Coronary artery (tissue), 2 donors: ENCODE measurements around the gene FAAH2.
"Not testable (repeated sequence)": the region's sequence is repeated elsewhere in the genome, so short reads cannot be mapped to it uniquely, and the experiment has no call there.

Source experiments
- DNase-seq: peaks from one replicate; pipeline ENCODE4 v3.0.0-alpha.2; 2017; ENCODE audit warnings: low spot score
- H3K27ac ChIP-seq, 2 donors: fragments of 200-600 bp; sonication (generic); one replicate each; pipeline ENCODE4 v1.5.1; 2016 to 2019
- H3K4me3 ChIP-seq: fragments of 200-600 bp; sonication (generic); 2 replicates; pipeline ENCODE4 v1.5.1; 2016; ENCODE audit warnings: mild to moderate bottlenecking, moderate library complexity
- TF ChIP-seq, protein P1 (sequence below): fragments of 200-600 bp; sonication (generic); IDR thresholded peaks from one replicate; pipeline ENCODE4 v1.5.1; 2019; ENCODE audit warnings: antibody characterized with exemption

Gene FAAH2

DNA sequence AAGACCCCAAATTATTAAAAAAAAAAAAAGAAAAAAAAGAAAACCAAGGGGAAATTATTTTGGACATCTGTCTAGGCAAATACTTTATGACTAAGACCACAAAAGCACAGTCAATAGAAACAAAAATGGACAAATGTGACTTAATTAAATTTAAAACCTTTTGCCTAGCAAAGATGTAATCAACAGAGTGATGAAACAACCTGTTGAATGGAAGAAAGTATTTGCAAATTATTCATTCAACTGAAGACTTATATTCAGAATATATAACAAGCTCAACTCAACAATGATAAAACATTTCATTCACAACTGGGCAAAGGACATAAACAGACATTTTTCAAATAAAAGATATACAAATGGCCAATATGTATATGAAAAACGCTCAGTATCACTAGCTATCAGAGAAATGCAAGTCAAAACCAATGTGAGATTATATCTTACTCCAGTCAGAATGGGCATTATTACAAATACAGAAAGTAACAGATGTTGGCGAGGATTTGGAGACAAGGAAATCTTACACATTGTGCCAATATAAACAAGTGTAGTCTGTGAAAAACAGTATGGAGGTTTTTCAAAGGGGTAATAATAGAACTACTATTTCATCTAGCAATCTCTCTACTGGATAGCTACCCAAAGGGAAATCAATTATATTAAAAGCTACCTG is 67.1 kb downstream of the FAAH2 start:
- TF ChIP-seq, protein P1, sequence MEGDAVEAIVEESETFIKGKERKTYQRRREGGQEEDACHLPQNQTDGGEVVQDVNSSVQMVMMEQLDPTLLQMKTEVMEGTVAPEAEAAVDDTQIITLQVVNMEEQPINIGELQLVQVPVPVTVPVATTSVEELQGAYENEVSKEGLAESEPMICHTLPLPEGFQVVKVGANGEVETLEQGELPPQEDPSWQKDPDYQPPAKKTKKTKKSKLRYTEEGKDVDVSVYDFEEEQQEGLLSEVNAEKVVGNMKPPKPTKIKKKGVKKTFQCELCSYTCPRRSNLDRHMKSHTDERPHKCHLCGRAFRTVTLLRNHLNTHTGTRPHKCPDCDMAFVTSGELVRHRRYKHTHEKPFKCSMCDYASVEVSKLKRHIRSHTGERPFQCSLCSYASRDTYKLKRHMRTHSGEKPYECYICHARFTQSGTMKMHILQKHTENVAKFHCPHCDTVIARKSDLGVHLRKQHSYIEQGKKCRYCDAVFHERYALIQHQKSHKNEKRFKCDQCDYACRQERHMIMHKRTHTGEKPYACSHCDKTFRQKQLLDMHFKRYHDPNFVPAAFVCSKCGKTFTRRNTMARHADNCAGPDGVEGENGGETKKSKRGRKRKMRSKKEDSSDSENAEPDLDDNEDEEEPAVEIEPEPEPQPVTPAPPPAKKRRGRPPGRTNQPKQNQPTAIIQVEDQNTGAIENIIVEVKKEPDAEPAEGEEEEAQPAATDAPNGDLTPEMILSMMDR, result no peak
- no peak overlapping the region for H3K4me3 ChIP-seq
- DNase-seq, result no peak
- no peak overlapping the region for H3K27ac ChIP-seq

DNA sequence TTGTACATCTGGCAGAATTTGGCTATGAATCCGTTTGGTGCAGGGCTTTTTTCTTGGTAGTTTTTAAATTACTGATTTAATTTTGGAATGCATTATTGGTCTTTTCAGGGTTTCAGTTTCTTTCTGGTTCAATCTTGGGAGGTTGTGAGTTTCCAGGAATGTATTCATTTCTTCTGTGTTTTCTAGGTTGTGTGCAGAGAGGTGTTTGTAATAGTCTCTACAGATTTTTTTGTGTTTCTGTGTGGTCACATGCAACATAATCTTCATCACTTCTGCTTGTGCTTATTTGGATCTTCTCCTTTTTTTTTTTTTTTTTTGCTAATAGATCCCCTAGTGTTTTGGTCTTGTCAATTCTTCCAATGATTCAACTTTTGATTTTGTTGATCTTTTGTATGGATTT is 77.6 kb downstream of the FAAH2 start:
- DNase-seq, result no peak
- H3K4me3 ChIP-seq, result no peak overlapping the region
- TF ChIP-seq, protein P1, result no peak
- H3K27ac ChIP-seq, result no peak overlapping the region

DNA sequence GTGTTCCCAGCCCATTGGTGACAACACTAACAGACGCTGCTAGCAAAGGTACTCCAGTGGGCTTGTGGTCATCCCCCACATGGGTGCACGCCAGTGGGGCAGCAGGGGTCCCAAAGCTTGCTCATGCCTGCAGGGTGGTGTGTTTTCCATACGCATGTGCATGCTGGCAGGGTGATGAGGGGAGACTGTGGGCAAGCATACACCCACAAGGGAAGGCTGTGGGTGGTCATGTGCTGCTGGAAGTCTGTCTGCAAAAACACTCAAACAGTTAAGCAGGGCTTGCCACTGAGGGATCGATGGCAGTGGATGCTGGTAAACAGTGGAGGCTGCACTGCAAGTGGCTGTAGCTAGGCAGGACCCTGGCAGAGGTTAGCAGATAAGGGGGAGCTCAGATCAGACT is 79.9 kb downstream of the FAAH2 start:
- TF ChIP-seq, protein P1, result no peak
- Histone ChIP-seq H3K27ac (no peak overlapping the region), H3K4me3 (no peak overlapping the region)
- DNase-seq, result no peak

DNA sequence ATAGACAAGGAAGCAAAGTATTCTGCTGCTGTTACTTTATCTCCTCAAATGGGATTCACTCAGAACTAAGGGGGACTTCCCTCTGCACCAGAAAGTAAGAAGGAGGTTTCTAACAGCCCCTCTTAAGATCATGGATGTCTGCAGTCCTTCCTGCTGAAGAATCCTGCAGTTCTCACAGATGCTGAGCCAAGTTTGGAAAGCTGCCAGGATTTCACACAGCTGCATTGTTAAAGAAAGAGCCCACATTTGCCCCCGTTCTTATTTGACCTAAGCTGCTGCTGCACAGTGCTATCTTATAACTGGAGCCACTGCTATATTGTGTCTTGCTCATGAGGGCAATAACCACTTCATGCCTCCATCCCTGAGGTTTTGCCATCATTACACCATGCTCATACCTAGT is 81.1 kb downstream of the FAAH2 start:
- Histone ChIP-seq H3K4me3 (no peak overlapping the region), H3K27ac (no peak overlapping the region)
- TF ChIP-seq, protein P1, result no peak
- no peak for DNase-seq

DNA sequence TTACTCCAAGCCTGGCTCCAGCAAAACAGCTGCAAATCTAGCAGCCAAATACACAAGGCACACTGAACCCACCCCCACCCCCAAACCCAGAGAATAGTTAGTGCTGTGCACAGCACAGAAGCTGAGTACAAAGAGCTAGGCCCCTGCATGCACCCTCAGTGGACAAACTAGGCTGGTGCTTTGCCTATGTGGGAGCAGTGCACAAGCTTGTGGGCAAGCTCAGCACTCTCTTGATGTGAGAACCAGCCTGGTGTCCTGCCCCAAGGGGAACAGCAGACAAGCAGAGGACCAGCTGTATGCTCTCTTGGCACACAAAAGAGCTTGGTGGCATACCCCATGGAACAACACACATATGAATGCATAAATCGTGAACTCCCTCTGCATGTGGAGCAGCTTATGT is 81.7 kb downstream of the FAAH2 start:
- H3K27ac ChIP-seq, result no peak overlapping the region
- no peak for DNase-seq
- TF ChIP-seq, protein P1, result no peak
- no peak overlapping the region for H3K4me3 ChIP-seq

DNA sequence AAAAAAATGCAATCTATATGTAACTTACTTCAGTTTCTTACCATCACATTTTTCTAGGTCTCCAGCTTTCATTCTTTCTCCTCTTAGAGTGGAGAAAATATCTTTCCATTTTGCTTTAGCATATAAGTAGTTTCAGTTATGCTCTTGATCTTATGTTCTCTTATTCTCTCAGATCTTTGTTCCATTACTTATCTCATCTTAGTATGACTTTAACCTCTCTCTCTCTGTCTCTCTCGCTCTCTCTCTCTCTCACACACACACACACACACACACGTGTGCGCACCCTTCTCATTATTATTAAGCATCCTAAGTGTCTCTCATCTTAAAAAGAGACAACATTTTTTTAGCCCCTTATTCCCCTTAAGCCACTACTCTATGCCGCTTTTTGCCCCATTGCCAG is 92.8 kb downstream of the FAAH2 start:
- Histone ChIP-seq H3K4me3 (no peak overlapping the region), H3K27ac (no peak overlapping the region)
- DNase-seq, result no peak
- TF ChIP-seq, protein P1, result no peak

DNA sequence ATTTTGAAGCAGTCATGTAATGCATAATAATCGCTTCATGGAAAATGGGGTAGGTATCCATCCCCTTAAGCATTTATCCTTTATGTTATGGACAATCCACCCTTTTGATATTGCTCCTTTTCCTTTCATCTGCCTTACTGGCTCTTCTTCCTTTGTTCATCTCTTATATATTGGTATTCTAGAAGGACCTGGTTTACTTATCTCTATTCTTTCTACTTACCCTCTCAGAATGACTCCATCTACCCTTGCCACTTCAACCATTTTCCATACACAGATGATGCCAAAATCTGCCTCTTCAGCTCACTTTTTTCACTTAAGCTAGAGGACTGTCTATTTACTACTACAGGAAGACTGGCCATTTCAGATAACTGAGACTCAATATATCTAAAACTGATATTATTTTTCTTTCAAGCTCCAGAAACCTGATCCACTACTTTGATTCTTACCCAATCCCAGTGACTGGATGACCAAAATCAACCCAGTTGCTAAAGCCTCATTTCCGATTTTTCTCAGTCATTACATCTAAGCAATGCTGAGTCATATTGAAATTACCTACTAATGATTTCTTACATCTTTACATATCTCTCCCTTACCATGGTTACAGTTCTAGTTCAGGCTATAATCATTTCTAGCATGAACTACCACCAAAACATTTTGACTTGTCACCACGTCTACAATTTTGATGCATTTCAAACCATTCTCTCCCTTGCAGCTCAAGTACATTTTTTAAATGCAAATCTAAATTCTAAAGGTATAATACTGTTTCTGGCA is 93.7 kb downstream of the FAAH2 start:
- H3K4me3 ChIP-seq, result no peak overlapping the region
- H3K27ac ChIP-seq, result no peak overlapping the region
- DNase-seq, result no peak
- TF ChIP-seq, protein P1, result no peak

DNA sequence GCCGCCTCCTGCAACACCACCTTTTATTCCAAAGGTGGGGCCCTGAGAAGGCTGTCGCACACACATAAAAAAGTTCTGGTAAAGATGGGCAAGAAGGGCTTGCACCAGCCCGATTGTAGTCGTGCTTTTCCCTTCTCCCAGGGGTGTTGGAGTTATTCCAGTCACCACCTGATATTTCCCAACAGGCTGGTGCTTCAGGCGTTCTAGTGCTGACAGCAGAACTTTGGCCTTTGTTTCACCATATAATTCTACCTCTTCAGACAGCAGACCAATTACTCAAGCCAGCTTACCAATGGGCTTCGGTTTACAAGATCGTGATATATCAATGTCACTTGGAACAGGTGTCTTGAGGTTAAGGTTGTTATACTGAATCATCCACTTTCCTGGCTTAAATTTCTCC is 107.7 kb downstream of the FAAH2 start:
- H3K4me3 ChIP-seq, DNase-seq, H3K27ac ChIP-seq: not testable (repeated sequence)

DNA sequence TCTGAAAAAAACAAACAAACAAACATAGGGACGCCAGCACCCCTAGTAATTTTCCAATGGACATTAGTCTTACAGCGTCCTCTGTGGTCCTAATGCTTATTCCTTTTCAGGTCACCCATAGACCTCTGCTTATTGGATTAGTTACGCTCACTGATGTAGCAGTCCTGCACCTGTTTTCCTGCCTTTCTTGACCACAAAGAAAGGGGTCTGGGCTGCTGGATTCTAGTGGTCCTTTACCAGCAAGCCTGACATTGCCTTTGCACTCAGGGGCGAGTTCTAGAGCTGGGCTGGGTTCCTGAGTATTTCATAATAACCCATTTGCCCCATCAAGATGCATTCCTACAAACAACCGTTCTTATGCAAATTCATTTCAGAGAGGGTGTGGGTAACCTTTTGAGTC is 116.7 kb downstream of the FAAH2 start:
- H3K27ac ChIP-seq, DNase-seq, H3K4me3 ChIP-seq: not testable (repeated sequence)
